ENCODE results near the gene HDAC1.
"Not testable (repeated sequence)": the region's sequence is repeated elsewhere in the genome, so short reads cannot be mapped to it uniquely, and the experiment has no call there.

Gene HDAC1

DNA sequence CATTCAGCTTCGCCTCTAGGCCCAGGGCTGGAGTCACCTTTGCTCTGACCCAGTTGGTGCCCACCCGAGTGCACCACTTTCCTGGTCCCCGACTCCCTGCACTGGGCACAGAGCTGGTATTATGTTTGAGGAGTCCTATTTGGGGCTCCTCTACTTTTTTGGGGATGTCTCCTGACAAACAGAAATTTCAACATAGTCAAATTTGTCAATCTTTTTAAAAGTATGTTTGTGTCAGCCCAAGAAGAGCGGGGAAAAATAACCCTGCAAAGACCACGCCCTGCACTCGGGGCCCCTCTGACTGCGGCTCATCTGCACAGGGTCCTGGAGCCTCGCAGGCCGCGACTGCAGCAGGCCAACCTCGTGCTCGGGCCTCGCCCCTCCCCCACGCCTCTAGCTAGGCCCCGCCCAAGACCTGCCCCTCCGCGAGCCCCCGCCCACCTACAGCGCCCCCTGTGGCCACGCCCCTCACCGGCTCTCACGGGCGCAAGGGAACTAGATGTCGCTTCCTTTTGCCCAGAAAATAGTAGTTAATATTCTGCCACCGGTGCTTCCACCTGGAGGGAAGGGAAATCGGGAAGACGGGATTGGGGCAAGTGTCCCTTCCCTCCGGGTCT lies 59.0 kb downstream of the HDAC1 start:
- DNase-seq = peak; percentile 75

DNA sequence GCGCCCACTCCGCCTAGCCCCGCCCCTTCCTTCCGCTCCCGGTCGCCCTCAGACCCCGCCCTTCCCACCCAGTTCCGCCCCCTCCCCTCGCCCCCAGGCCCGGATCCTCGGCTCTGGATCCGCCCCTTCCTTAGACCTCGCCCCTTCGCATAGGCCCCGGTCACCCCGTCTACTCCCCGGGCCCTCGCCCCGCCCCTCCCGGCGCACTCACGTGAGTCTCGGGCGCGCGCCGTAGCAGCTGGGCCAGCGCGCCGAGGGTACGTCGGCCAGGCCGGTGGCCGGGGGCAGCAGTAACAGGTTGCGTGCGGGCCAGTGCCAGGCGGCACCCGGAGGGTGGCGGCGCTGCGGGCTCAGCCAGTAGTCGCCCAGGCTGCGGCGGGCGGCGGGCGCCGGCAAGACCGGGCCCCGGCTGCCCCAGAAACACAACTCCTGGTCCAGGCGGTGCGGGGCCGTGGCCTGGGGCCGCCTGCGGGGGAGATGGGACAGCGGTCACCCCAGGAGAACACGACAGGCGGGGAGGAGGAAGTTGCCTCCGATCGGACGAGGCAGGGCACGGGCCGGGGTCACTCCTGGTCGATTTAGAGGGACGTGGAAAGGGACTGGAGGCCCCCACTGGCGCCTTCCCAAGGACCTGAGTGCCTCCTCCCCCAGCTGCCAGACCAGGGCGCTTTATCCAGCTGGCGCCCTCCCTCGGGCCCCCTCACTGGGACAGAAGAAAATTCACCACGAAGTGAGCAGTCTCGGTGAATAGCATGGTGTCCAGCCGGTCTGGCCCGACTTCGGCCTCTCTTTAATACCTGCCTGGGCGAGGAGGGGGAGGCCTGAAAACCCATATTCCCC lies 59.7 kb downstream of the HDAC1 start:
- peak; percentile 93 for DNase-seq

DNA sequence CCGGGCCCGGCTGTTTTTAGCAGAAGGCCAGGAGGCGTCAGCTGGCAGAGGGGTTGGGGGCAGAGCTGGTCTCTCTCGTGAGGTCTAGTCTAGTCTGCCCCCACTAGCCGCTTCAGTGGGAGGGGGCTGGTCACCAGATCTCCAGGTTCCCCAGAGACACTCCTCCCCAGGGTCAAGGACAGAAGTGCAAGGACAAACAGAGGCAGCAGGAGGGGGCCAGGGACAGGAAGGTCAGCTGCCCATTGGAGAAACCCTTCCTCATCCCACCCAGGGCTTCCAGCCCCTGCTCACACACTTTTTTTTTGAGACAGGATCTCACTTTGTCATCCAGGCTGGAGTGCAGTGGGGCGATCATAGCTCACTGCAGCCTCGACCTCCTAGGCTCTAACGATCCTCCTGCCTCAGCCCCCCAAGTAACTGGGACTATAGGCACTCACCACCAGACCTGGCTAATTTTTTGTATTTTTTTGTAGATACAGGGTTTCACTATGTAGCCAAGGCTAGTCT lies 60.4 kb downstream of the HDAC1 start:
- no peak for DNase-seq

- no peak for DNase-seq
Measured at GRCh38 chr1:32352831-32353383, 61.0 kb downstream of the HDAC1 start.

DNA sequence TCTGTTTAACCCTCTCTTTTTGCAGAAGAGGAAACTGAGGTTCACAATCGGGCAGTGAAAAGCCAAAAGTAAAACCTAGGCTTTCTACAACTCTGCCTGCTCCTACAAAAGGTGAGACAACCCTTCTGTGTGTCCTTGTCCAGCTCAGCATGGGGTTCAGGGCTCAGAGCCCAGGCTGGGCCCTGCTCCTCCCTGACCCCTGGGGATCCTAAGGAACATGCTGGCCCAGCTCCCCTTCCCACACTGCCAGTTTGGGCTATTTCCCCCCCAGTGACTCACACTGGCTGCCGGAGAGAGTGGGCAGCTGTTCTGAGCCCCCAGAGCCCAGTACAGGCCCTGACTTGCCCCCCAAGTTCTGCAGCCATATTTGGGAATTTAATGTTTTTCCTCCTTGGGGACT lies 61.5 kb downstream of the HDAC1 start:
- DNase-seq = no peak

- no peak for DNase-seq
Measured at GRCh38 chr1:32353886-32354570, 62.1 kb downstream of the HDAC1 start.

DNA sequence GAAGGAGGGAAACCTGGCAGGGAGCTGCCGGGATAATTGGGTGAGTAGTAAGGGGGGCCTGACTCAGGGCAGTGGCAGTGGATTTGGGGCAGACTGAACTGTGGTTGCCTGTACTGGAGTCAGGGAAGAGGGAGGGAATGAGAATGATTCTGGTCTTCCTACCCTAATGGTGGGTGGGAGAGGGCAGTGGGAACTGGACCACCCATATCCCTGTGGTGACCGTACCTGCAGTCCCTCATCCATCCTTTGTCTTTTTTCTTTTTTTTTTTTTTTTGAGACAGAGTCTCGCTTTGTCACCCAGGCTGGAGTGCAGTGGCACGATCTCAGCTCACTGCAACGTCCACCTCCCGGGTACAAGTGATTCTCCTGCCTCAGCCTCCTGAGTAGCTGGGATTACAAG lies 63.9 kb downstream of the HDAC1 start:
- DNase-seq = not testable (repeated sequence)

GRCh38 chr1:32356478-32356877 lies 64.6 kb downstream of the HDAC1 start:
- DNase-seq = no peak

DNA sequence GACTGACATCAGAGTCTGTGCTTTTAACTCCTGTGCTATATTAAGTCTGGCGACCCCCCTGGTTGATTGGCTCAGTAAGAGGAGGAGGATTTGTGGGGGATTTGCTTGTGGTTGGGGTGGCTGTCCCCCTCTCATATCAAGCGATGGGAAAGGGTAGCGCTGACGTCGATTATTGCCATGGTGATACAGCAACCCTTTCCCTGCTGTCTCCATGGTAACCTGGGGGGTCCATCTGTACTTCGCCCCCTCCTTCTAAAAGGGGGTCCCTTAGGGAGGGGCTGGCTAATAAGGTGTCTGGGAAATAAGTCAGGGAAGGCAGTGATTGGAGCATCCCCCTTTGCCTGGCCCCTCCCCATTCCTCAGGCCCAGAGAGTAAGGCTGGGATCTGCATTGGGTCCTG lies 65.7 kb downstream of the HDAC1 start:
- DNase-seq = no peak

DNA sequence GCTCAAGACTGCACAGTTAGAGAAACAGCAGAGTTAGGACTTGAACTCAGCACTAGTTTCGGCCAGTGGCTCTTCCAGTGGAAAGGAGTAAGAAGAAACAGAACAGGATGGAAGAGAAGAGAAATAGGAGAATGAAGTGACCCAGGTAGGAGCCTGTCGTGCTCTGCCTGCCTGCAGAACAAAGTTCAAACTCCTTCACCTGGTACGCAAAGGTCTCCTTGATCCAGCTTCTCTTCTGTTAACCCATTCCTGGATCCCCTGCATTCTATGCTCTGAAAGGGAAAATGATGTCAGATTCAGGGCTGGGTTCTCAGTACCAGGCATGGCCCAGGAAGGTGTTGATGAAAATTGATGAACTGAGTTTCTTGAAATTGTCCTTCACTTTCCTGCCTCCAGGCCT lies 66.6 kb downstream of the HDAC1 start:
- no peak for DNase-seq

GRCh38 chr1:32361308-32361673 lies 69.4 kb downstream of the HDAC1 start:
- DNase-seq = no peak

DNA sequence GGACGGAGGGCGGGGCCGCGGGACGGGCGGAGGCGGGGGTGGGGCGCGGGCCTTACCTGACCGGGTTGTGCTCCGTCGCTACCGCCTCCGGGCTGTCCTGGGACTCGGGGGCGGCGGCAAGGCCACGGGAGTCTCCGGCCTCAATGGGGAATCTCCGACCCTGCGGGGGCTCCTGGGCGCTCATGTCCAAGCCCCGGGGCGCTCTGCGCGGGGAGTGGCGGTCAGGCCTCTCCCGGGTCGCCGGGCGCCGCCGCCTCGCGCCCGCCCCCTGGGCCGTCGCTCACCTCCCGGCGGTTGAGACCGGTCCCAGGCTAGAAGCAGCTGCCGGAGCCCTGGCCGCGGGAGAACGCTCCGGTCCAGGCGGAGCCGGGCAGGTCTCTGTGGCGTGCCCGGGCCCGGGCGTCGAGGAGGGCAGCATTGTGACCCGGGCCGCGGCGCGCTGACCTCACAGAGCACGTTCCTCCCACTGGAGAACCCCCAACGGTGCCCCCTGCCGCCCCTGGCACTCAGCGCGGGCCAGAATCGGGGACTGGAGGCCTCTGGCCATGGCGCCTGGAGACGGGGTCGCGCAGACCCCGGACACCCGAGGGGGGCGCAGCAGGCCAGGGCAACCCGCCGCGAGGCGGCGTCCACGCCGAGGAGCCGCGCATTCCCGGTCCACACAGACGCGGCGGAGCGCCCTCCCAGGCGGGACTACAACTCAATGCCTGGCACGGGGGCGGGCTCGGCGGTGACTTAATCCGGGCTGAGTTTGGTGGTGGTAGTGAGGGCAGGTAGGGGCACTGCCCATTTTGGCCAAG lies 70.0 kb downstream of the HDAC1 start:
- DNase-seq = peak; percentile 42

DNA sequence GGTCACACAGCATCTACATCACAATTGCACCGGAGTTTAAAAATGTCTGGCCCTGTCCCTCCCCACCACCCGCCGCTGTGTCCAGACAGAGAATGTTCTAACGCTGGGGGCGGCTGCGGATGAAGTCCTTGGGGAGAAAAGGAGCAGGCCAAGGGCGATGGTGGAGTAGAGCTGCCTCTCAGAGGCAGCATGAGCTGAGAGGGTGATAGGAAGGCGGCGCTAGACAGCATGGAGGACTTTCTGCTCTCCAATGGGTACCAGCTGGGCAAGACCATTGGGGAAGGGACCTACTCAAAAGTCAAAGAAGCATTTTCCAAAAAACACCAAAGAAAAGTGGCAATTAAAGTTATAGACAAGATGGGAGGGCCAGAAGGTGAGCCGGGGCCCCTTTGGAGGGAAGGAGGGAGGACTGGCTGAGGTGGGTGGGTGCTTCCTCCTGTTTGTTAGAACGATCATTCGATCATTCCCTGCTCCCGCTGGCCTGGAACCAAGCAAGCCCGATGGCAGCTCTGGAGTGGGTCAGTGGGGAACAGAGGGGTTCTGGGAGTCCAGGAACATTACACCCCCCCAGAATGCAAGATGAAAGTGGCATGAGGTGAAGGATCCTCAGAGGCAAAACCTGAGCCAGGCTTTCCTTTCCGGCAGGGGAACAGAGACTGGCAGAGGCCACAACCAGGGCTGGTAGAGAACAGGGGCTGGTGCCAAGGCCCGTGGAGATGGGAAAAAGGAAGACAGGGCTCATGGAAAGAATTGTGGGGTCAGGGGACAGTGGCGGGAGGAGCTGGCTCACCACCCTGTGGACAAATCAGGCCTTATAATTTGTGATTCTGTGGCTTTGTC lies 70.8 kb downstream of the HDAC1 start, which contains the start of the genes FAM229A and TSSK3:
Gene FAM229A (minus strand): TSS at position 12 of the 840 bp plus-strand sequence. CDS start 394 bp downstream, outside the sequence.
Gene TSSK3 (plus strand): TSS at position 66 of the 840 bp plus-strand sequence. CDS start 163 bp downstream, at position 229.
- DNase-seq = no peak

DNA sequence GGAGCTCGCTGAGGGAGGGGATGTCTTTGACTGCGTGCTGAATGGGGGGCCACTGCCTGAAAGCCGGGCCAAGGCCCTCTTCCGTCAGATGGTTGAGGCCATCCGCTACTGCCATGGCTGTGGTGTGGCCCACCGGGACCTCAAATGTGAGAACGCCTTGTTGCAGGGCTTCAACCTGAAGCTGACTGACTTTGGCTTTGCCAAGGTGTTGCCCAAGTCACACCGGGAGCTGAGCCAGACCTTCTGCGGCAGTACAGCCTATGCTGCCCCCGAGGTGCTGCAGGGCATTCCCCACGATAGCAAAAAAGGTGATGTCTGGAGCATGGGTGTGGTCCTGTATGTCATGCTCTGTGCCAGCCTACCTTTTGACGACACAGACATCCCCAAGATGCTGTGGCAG lies 71.8 kb downstream of the HDAC1 start:
- DNase-seq = no peak

DNA sequence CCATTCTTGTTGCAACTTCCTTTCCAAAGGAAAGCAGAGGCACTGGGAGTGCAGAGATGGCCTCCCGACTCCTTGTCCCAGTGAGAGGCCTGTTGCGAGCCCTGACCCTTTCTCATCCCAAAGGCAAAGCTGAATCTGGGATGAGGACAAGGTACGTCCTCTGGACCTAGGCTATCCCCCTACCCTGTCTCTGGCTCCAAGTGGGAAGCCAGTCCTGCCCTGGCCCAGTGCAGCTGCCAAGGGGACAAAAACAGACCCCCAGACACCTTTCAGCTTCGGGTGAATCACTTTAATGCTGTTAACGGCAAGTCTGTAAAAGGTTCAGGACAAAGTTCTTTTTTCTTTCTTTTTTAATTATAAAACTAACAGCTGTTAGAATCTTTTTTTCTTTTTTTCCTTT lies 73.0 kb downstream of the HDAC1 start:
- no peak for DNase-seq

DNA sequence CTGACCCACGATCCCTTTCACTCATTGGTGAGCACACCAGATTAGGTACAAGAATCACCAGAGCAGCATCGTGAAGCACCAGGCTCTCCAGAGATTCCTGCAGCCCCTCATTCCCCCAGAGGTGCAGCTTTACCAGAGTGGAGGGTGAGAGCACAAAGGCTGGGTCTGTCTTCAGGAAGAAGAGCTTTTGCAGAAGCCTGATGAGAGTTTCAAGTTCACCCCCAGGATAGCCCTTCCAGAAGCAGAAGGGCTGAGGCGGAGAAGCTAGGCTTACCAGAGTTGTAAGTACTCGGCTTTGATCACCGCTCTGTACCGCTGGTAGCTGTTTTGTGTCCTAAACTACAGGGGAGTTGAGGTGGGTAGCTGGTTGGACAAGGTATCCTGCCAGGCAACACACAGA lies 73.6 kb downstream of the HDAC1 start:
- DNase-seq = no peak

DNA sequence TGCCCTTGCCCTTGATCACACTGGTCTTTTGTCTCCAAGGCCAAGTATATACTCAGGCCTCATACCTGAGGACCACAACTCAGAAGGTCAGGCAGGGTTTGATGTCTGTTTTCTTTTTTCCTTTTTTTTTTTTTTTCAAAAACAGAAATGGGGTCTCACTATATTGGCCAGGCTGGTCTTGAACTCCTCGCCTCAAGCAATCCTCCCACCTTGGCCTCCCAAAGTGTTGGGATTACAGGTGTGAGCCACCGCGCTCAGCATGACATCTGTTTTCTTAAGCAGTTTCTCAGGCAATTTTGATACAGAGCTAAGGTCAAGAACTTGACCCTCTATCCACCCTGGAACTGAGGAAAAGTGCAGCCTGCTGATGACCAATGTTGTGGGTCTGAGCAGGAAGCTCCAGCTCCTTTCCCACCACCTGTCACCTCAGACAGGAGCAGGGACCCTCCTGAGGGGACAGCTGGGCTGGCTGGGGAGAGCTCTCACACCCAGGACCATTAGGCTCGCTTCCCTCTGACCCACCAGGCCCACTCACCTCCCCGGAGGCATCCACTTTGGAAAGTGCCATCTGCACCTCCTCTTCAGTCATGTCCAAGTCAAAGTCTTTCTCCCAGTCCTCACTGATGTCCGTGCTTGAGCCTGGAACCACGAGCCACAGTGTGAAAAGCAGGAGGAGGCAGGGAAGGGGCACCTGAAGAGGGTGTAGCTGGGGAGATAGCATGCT lies 76.2 kb downstream of the HDAC1 start:
- no peak for DNase-seq

DNA sequence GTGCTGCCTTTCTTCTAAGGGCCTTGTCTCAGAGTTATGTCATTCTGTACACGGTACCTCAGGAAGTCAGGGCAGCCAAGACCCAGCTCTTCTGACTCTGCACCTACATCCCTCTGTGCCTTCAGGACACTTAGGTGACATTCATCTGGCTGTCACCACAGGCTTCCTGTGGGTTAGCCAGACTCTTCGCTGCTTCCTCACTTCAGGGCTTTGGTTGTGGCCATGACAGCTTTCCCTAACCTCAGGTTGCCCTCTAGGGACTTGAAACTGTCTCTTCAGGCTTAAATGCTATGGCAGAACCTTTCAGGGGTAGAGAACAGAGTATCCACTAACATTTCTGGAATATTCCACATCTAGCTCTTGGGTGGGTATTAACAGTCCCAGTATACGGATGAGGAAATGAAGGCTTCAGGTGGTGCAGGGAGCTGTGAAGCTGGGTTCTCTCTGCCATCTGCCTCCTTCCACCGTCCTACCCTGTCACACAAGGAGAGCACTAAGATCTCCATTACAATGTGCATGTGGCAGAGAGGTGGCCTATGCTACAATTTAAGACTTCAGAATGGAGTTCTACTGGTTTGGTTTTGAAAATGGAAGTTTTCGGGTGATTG lies 80.4 kb downstream of the HDAC1 start:
- no peak for DNase-seq

GRCh38 chr1:32373996-32374592 lies 82.2 kb downstream of the HDAC1 start:
- no peak for DNase-seq

DNA sequence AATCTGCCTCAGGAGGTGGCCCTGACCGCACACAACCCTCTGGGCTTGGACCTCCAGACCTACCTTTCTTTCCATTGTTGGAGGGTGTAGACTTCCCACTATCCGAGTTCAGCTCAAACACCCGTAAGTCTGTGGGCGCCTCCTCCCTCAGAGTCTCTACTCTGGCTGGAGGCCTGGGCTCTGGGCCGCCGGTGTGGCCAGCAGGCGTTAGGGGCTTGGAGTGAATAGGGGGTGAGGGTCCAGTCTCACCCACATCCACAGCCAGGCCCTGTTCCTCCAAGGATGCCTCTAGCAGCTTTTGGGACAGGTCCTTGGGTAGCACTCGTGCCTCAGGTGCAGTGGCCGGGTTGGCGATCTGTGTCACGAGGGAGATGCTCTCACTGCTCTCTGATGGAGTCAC lies 84.3 kb downstream of the HDAC1 start:
- no peak for DNase-seq

All from NCI-H146 (cell line).